ENCODE results near the gene KCNT1. TPM values are rescaled to one million over a fixed set of nuclear protein-coding genes. Genes with fewer than 3 reads are reported as not detected.

Gene KCNT1
- total RNA-seq, 1 donor from 2014 or later = not detected

- TF ChIP-seq CTCF (IDR thresholded peaks at IDR 0.05; ENCODE audit: insufficient read depth, low read length, poor library complexity, severe bottlenecking) = no peak
- Histone ChIP-seq H3K4me3 (ENCODE audit: low read depth, low read length) (no peak overlapping the region), H3K27me3 (ENCODE audit: control insufficient read depth, insufficient read depth, low read length) (peaks cover 10% of the 10 kb centered on the region), H3K36me3 (ENCODE audit: control insufficient read depth, insufficient read depth, low read length) (no peaks in the 10 kb centered on the region)
- DNase-seq (ENCODE audit: low read depth) = no peak
Measured at GRCh38 chr9:135773530-135774238, 71.7 kb downstream of the KCNT1 start.

- Histone ChIP-seq H3K4me3 (ENCODE audit: low read depth, low read length) (no peak overlapping the region), H3K27me3 (ENCODE audit: control insufficient read depth, insufficient read depth, low read length) (peaks cover 10% of the 10 kb centered on the region), H3K36me3 (ENCODE audit: control insufficient read depth, insufficient read depth, low read length) (no peaks in the 10 kb centered on the region)
- DNase-seq (ENCODE audit: low read depth) = no peak
- TF ChIP-seq CTCF (IDR thresholded peaks at IDR 0.05; ENCODE audit: insufficient read depth, low read length, poor library complexity, severe bottlenecking) = no peak
Measured at GRCh38 chr9:135774239-135774747, 72.3 kb downstream of the KCNT1 start.

- Histone ChIP-seq H3K27me3 (ENCODE audit: control insufficient read depth, insufficient read depth, low read length) (peaks cover 10% of the 10 kb centered on the region), H3K4me3 (ENCODE audit: low read depth, low read length) (no peak overlapping the region), H3K36me3 (ENCODE audit: control insufficient read depth, insufficient read depth, low read length) (no peaks in the 10 kb centered on the region)
- no peak for TF ChIP-seq CTCF (IDR thresholded peaks at IDR 0.05; ENCODE audit: insufficient read depth, low read length, poor library complexity, severe bottlenecking)
- DNase-seq (ENCODE audit: low read depth) = no peak
Measured at GRCh38 chr9:135774794-135775525, 73.0 kb downstream of the KCNT1 start.

- no peak for TF ChIP-seq CTCF (IDR thresholded peaks at IDR 0.05; ENCODE audit: insufficient read depth, low read length, poor library complexity, severe bottlenecking)
- no peak for DNase-seq (ENCODE audit: low read depth)
- Histone ChIP-seq H3K27me3 (ENCODE audit: control insufficient read depth, insufficient read depth, low read length) (peaks cover 10% of the 10 kb centered on the region), H3K36me3 (ENCODE audit: control insufficient read depth, insufficient read depth, low read length) (no peaks in the 10 kb centered on the region), H3K4me3 (ENCODE audit: low read depth, low read length) (no peak overlapping the region)
Measured at GRCh38 chr9:135775911-135776310, 73.9 kb downstream of the KCNT1 start.

GRCh38 chr9:135776893-135777622 lies 75.1 kb downstream of the KCNT1 start:
- no peaks in the 10 kb centered on the region for H3K36me3 ChIP-seq (ENCODE audit: control insufficient read depth, insufficient read depth, low read length)
- TF ChIP-seq CTCF (IDR thresholded peaks at IDR 0.05; ENCODE audit: insufficient read depth, low read length, poor library complexity, severe bottlenecking) = no peak
- no peak for DNase-seq (ENCODE audit: low read depth)
- H3K27me3 ChIP-seq (ENCODE audit: control insufficient read depth, insufficient read depth, low read length) = peaks cover 10% of the 10 kb centered on the region
- H3K4me3 ChIP-seq (ENCODE audit: low read depth, low read length) = no peak overlapping the region
